H9 (cell line): ENCODE measurements around the gene ATP8B2. TPM values are rescaled to one million over a fixed set of nuclear protein-coding genes. Genes with fewer than 3 reads are reported as not detected.

Experiments
- DNase-seq: peaks from one replicate; pipeline ENCODE4 v3.0.0-alpha.2; 2017
- H2AFZ ChIP-seq: one replicate; pipeline ENCODE4 v1.6.1; 2013; ENCODE audit warnings: mild to moderate bottlenecking, low read length, control low read depth, moderate library complexity
- H2AK5ac ChIP-seq: 2 replicates; pipeline ENCODE4 v1.6.1; 2013; ENCODE audit warnings: low read length, control low read depth, mixed read lengths; ENCODE audit not compliant: insufficient read length
- H2BK120ac ChIP-seq: one replicate; pipeline ENCODE4 v1.6.1; 2013; ENCODE audit warnings: low read depth, mild to moderate bottlenecking, low read length, control low read depth, inconsistent platforms; ENCODE audit not compliant: poor library complexity, severe bottlenecking
- H2BK12ac ChIP-seq: 2 replicates; pipeline ENCODE4 v1.6.1; 2013; ENCODE audit warnings: low read length, control low read depth, mixed read lengths, low read depth; ENCODE audit not compliant: insufficient read length
- H2BK15ac ChIP-seq: 2 replicates; pipeline ENCODE4 v1.6.1; 2013; ENCODE audit warnings: low read depth, low read length, control low read depth
- H2BK20ac ChIP-seq: one replicate; pipeline ENCODE4 v1.6.1; 2013; ENCODE audit warnings: low read depth, mild to moderate bottlenecking, low read length, control low read depth, inconsistent platforms; ENCODE audit not compliant: poor library complexity, severe bottlenecking
- H2BK5ac ChIP-seq: 2 replicates; pipeline ENCODE4 v1.6.1; 2013; ENCODE audit warnings: low read length, control low read depth, mixed read lengths; ENCODE audit not compliant: insufficient read length
- H3K14ac ChIP-seq: 2 replicates; pipeline ENCODE4 v1.6.1; 2013; ENCODE audit warnings: low read length, control low read depth; ENCODE audit not compliant: insufficient read depth
- H3K18ac ChIP-seq: 2 replicates; pipeline ENCODE4 v1.6.1; 2013; ENCODE audit warnings: low read depth, mild to moderate bottlenecking, mixed read lengths, low read length, control low read depth; ENCODE audit not compliant: insufficient read length
- H3K23ac ChIP-seq: 2 replicates; pipeline ENCODE4 v1.6.1; 2013; ENCODE audit warnings: low read length, control low read depth, mixed read lengths, low read depth; ENCODE audit not compliant: insufficient read length
- H3K23me2 ChIP-seq: 2 replicates; pipeline ENCODE4 v1.6.1; 2013; ENCODE audit warnings: low read depth, mild to moderate bottlenecking, mixed read lengths, low read length, control low read depth; ENCODE audit not compliant: insufficient read length, poor library complexity, severe bottlenecking
- H3K27ac ChIP-seq: 2 replicates; pipeline ENCODE4 v1.5.1; 2013; ENCODE audit warnings: low read length, control low read depth, mixed read lengths, low read depth; ENCODE audit not compliant: insufficient read length
- H3K27me3 ChIP-seq: 2 replicates; pipeline ENCODE4 v1.6.1; 2013; ENCODE audit warnings: low read length, control low read depth, inconsistent platforms; ENCODE audit not compliant: insufficient read depth
- H3K4ac ChIP-seq: 2 replicates; pipeline ENCODE4 v1.6.1; 2013; ENCODE audit warnings: low read depth, mild to moderate bottlenecking, control low read depth, inconsistent platforms, low read length, moderate library complexity
- H3K4me1 ChIP-seq: 2 replicates; pipeline ENCODE4 v1.6.1; 2013; ENCODE audit warnings: low read length, control low read depth, inconsistent platforms; ENCODE audit not compliant: insufficient read depth
- H3K4me2 ChIP-seq: 2 replicates; pipeline ENCODE4 v1.6.1; 2013; ENCODE audit warnings: low read length, control low read depth, mixed read lengths; ENCODE audit not compliant: insufficient read length, insufficient read depth
- H3K56ac ChIP-seq: 2 replicates; pipeline ENCODE4 v1.6.1; 2013; ENCODE audit warnings: low read depth, mild to moderate bottlenecking, mixed read lengths, low read length, control low read depth; ENCODE audit not compliant: insufficient read length
- H3K79me1 ChIP-seq: 2 replicates; pipeline ENCODE4 v1.6.1; 2013; ENCODE audit warnings: low read depth, mild to moderate bottlenecking, moderate library complexity, low read length, control low read depth, inconsistent platforms; ENCODE audit not compliant: insufficient read depth, poor library complexity, severe bottlenecking
- H3K79me2 ChIP-seq: 2 replicates; pipeline ENCODE4 v1.6.1; 2013; ENCODE audit warnings: low read length, control low read depth, inconsistent platforms; ENCODE audit not compliant: insufficient read depth
- H3K9ac ChIP-seq: 2 replicates; pipeline ENCODE4 v1.6.1; 2013; ENCODE audit warnings: low read length, control low read depth, mixed read lengths; ENCODE audit not compliant: insufficient read length; ENCODE audit errors: extremely low read depth
- H3K9me3 ChIP-seq: one replicate; pipeline ENCODE4 v1.6.1; 2013; ENCODE audit warnings: low read depth, low read length, inconsistent platforms; ENCODE audit not compliant: control insufficient read depth
- H3T11ph ChIP-seq: one replicate; pipeline ENCODE4 v1.6.1; 2013; ENCODE audit warnings: mild to moderate bottlenecking, low read length, control low read depth, inconsistent platforms
- H4K20me1 ChIP-seq: one replicate; pipeline ENCODE4 v1.6.1; 2013; ENCODE audit not compliant: control insufficient read depth, insufficient read length, insufficient read depth
- H4K5ac ChIP-seq: 2 replicates; pipeline ENCODE4 v1.6.1; 2013; ENCODE audit warnings: low read depth, mild to moderate bottlenecking, mixed read lengths, low read length, control low read depth; ENCODE audit not compliant: insufficient read length
- H4K8ac ChIP-seq: replicated peaks from 2 replicates; pipeline ENCODE4 v1.6.1; 2013; ENCODE audit warnings: low read length, control low read depth, mixed read lengths, low read depth; ENCODE audit not compliant: insufficient read length
- H4K91ac ChIP-seq: 2 replicates; pipeline ENCODE4 v1.6.1; 2013; ENCODE audit warnings: low read depth, mild to moderate bottlenecking, moderate library complexity, mixed read lengths, low read length, control low read depth; ENCODE audit not compliant: insufficient read length
- H3K27ac Mint-ChIP-seq, 3 experiments: 2 replicates in 2 of 3; 3 replicates in 1 of 3; pipeline ENCODE4 v1.8.0; 2020 to 2021; ENCODE audit warnings: mixed read lengths in 3 of 3, mild to moderate bottlenecking in 1 of 3, moderate library complexity in 1 of 3
- H3K27me3 Mint-ChIP-seq: 2 replicates; pipeline ENCODE4 v1.8.0; 2021; ENCODE audit warnings: low read depth, mild to moderate bottlenecking, moderate library complexity, mixed read lengths
- H3K36me3 Mint-ChIP-seq, 3 experiments: 2 replicates in 2 of 3; 3 replicates in 1 of 3; pipeline ENCODE4 v1.8.0; 2020 to 2021; ENCODE audit warnings: low read depth in 3 of 3, mixed read lengths in 3 of 3; ENCODE audit not compliant: insufficient read depth in 1 of 3
- H3K4me1 Mint-ChIP-seq, 2 experiments: 2 replicates each; pipeline ENCODE4 v1.8.0; 2020; ENCODE audit warnings: mixed read lengths in 2 of 2
- H3K4me3 Mint-ChIP-seq, 2 experiments: 2 replicates in 1 of 2; 3 replicates in 1 of 2; pipeline ENCODE4 v1.8.0; 2020 to 2021; ENCODE audit warnings: mild to moderate bottlenecking in 2 of 2, mixed read lengths in 2 of 2, moderate library complexity in 1 of 2
- H3K9me3 Mint-ChIP-seq, 2 experiments: 2 replicates in 1 of 2; 3 replicates in 1 of 2; pipeline ENCODE4 v1.8.0; 2020; ENCODE audit warnings: mild to moderate bottlenecking in 2 of 2, mixed read lengths in 2 of 2, moderate library complexity in 1 of 2
- CTCF ChIP-seq: fragments of 200-600 bp; sonication (generic); conservative IDR thresholded peaks from 3 replicates; pipeline ENCODE4 v1.8.0; 2021; ENCODE audit warnings: antibody characterized with exemption, mild to moderate bottlenecking
- WGBS: extraction: QIAGEN DNeasy Blood & Tissue Kit; methylation state at CpG from one replicate; pipeline ENCODE4 v1.1.7; 2013; ENCODE audit warnings: missing lambda C conversion rate, low lambda C conversion rate, mixed read lengths; ENCODE audit not compliant: insufficient read length; ENCODE audit errors: extremely low coverage; 5-methylcytosine and 5-hydroxymethylcytosine counted together
- total RNA-seq: library from RNA; stranded (reverse); gene quantifications from 2 replicates; pipeline ENCODE4 v1.2.1, GENCODE V29; 2021

ATP8B2 gene
- total RNA-seq, 1 experiment from 2014 or later: 37.6 TPM

- no peak overlapping the region for H4K91ac ChIP-seq
- H3K14ac ChIP-seq: peak overlapping the region; percentile 39
- no peaks in the 10 kb centered on the region for H3K27me3 ChIP-seq
- peak overlapping the region in 2 of 3 experiments; percentile 82 to 93; a peak in 3 of 7 replicates for H3K27ac Mint-ChIP-seq
- peaks cover 16% of the 10 kb centered on the region for H3K23me2 ChIP-seq
- H3K79me1 ChIP-seq: no peaks in the 10 kb centered on the region
- peaks cover 31 to 39% of the 10 kb centered on the region in 2 experiments for H3K4me1 Mint-ChIP-seq
- no peak overlapping the region for H2BK12ac ChIP-seq
- H4K5ac ChIP-seq: no peak overlapping the region
- H3K9ac ChIP-seq: no peak overlapping the region
- H3K79me2 ChIP-seq: peaks cover 2% of the 10 kb centered on the region; the same call in 1 of the 2 replicates
- H3K23ac ChIP-seq: no peak overlapping the region
- H3K9me3 Mint-ChIP-seq: no peaks in the 10 kb centered on the region
- H4K20me1 ChIP-seq: no peaks in the 10 kb centered on the region
- no peak overlapping the region for H4K8ac ChIP-seq
- H3K4ac ChIP-seq: no peak overlapping the region
- H2BK5ac ChIP-seq: no peak overlapping the region
- peaks cover 17 to 38% (median 30%) of the 10 kb centered on the region in 3 experiments for H3K36me3 Mint-ChIP-seq
- H3K18ac ChIP-seq: peak overlapping the region; percentile 53
- peaks cover 12% of the 10 kb centered on the region; the same call in 1 of the 2 replicates for H3K4me1 ChIP-seq
- DNase-seq: peak; percentile 80
- H2AK5ac ChIP-seq: no peak overlapping the region
- no peak overlapping the region for H3K56ac ChIP-seq
- no peak overlapping the region for H2BK120ac ChIP-seq
- H3K4me2 ChIP-seq: peak overlapping the region; percentile 88
- H2BK20ac ChIP-seq: no peak overlapping the region
- H2AFZ ChIP-seq: no peak overlapping the region
- H2BK15ac ChIP-seq: no peak overlapping the region
- H3K4me3 Mint-ChIP-seq: peak overlapping the region; percentile 71 to 81
- peaks cover 5% of the 10 kb centered on the region for H3K27me3 Mint-ChIP-seq
- WGBS: no CpG with 5 or more reads among the region's 76 CpGs
- no peaks in the 10 kb centered on the region for H3K9me3 ChIP-seq
- H3T11ph ChIP-seq: no peak overlapping the region
- TF ChIP-seq CTCF: no peak
- no peak overlapping the region for H3K27ac ChIP-seq
Observed at GRCh38 chr1:154328318-154329151, 3.2 kb downstream of the ATP8B2 start.
